HL-60/S4 treated with phorbol 12-myristate 13-acetate at 8.2 ng/mL for 4 days and 3 days (cell line): ENCODE results near the gene HARS1.
"Not testable (repeated sequence)": the region's sequence is repeated elsewhere in the genome, so short reads cannot be mapped to it uniquely, and the experiment has no call there.

ENCODE experiments used
- in situ Hi-C: fragments of 300-500 bp; cut with MboI; formaldehyde crosslinking; loops from 2 replicates; pipeline ENCODE4 v1.15.0; 2022; ENCODE audit warnings: low sequenced_read_pairs

Gene HARS1

DNA sequence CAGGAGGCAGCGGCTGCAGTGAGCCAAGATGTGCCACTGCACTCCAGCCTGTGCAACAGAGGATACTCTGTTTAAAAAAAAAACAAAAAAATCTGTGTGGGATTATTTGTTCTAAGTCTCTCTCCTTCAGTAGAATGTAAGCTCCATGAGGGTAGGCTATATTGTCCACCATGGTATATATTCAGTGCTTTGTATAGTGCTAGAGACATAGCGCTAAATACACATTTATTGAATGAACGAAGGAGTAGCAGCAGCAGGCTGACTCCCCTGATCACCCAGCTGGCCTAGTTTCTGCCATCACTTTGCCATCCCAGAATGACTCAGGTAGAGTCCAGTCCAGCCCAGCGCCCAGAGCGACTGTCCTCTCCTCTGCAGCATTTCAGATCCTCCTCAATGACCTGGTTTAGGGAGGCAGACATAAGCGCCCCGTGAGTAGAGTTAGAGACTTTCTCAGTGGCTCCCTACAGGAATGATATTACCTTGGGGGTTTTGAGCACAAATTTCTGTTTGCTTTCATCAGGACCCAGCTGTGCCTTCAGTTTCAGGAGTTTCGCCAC is 716 bp downstream of the HARS1 start:
- in situ Hi-C loops: no loop called here

DNA sequence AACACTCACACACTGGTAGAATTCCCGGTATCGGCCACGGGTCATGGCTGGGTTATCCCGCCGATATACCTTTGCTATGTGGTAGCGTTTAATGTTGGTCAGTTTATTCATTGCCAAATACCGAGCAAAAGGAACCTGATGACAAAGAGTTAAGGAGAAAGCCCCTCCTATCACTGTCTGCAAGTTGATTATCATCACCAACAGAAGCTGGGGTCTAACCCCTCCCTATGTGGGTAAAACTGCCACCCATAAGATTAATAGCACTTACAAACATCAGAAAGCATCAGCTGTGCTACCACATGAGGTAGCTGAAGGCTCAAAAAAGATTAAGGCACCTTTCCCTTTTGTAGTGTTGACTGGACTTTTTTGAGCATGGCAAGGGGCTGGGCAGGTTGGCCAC is 12.2 kb downstream of the HARS1 start:
- in situ Hi-C loops: no loop called here

DNA sequence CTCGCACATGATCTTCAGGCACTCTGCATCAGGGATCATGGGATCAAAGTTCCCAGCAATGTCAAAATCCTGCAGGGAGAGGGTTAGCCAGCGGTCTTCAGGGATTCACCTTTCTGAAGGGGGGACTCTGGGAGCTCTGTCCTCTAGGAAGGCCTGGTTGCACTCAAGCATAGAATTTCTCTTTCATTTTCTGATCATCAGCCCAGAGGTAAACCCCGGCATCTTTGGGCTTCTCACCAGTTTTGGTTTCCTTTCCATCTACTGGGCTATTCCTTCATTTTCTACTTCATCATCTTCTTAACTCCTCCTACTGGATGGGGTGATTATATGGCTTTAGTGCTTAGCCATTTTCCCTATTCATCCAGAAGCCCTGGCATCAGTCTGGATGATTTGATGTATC is 13.2 kb downstream of the HARS1 start:
- in situ Hi-C loops: no loop called here

DNA sequence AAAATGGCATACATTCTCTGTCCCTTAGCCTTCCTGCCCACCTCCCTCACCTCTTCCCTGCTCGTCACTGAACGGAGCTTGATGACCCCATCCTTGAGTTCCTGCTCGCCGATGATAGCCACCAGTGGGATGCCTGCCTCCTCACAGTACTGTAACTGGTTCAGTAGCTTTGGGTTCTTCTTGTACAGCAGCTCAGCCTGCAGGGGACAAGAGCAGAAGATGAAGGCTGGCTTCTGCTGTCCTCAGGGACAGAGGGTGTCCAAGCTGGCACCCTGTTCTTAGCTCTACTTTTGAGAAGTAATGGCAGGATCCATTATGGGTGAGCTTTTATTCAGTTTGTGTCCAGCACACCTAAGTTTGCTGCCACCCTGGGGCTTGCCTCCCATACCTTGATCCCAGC is 16.5 kb downstream of the HARS1 start:
- in situ Hi-C loops: no loop called here

DNA sequence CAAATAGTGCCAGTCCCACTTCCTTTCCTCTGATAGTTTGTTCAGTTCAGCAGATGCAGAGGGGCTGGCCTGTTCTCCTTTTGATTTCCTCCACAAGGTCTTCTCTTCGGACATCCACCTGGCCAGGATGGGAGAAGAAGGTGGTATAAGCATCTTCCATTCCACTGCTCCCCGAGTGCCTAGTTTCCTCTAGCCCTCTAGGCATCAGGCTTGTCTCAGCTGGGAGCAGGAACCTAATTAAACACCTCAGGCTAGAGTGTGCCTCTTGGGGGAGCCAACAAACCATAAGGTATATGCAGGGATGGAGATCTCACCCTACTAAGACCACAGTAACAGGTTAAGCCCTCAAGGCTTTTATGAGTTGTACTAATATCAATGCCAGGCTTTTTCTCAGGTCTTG is 17.0 kb downstream of the HARS1 start:
- in situ Hi-C loops: no loop called here

DNA sequence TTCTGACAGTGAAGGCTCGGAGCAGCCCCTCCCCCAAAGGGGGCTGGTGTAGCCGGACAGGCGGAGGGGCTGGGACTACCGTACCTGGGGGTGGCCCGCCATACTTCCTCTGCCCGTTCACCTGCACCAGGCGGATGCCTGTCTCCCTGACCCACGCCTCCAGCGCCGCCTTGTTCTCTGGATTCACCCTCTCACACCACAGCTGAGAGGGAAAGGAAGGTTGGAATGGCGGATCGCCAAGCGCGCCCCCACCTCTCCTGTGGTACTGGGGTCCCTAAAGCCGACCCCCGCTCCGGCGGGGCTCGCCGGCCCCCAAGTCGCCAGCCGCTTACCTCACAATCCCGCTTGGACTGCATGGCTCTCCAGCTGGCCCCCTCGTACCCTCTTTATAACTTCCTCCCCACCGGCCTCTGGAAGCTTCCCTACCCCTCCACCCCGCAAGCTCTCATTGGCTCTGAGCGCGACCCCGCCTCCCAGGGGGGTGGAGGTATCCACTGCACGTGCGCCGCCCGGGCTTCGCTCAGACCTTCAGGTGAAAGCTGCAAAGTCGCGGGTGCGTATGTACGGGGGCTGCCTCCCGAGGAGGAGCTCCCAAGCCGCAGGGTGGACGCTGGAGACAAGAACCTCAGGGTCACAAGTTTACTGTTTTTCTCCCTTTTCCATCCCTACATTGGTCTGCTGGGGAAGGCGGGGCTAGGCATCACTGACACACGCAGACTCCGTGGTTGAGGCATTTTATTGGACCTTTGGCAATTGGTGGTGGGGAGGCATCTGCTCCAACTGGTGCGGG is 17.8 kb downstream of the HARS1 start, which contains the start of gene DND1:
DND1 (minus strand) TSS at position 390 of the 790 bp plus-strand sequence; CDS start at position 356, 34 bp downstream.
- in situ Hi-C loops: no loop called here

DNA sequence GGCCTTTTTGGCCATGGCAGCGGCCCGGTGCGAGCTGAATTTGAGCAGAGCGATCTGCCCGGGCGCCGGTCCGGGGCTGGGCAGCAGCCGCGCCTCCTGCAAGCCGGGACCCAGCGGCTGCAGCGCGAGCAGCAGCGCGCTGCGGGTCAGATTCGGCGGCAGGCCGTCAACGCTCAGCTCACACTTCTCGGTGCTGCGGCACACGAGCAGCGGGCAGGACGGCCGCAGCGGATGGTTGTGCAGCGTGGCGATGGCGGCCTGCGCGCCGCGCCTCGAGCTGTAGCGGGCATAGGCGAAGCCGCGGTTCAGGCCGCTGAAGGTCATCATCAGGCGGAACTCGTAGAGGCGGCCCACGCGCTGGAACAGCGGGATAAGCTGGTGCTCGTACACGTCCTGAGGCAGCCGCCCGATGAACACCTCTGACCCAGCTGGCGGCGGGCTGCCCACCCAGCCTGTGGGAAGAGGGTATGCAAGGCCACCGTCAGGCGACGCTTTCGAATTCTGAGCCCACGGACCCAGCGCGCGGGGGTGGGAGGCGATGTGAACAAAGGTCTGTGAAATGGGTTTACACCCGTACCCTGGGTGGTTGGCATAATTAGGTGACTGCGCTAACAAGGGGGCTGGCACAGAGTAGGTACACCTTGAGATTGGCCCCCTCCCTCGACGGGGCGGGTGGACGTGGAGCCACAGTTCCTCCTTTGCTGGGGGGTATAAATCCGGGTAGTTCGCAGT is 18.5 kb downstream of the HARS1 start:
- in situ Hi-C loops: no loop called here

DNA sequence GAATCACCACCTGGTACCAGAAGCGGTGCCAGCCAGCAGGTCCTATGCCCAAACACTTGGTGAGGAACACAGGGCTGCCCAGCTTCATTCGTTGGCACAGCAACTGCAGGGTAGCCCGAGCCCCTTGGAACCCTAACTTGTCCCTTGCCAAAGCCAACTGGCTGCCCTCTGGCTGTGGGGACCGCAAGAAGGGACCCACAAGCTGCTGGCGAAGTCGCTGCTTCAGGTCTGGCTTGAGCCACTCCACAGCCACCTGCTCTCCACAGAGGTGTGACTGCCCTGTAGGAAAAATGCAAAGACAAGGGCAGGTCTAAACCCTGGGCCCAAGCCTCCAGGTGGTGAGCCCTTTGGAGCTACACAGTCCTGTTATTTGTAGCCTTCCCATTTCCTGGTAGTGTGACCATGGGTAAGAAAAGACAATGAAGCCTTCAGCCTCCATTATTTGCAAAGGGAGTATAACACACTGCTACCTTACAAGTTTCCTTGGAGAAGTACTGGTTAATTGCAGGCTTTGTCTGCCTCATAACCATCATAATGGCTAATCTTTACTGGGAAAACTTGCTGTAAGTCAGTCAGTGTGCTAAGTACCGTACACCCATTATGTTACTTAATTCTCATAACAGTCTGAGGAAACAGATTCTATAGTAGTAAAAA is 19.6 kb downstream of the HARS1 start:
- in situ Hi-C loops: no loop called here

DNA sequence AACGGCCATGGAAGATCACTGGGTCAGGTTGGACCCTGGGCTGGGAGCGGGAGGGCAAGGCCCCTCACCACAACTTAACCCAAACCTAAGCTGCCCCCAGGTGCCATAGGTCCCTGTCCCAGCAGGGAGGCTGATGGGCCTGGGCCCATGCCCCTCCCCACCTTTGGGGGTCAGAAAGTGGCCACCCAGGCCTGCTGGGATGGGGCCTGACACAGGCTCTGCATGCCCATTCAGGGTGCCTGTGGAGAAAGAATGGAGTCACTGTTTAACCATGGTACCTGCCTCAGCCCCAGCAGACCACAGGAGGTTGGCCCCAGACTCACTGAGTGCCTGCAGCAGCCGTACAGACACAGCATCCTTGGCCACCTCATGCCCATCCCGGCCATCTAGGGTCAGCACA is 20.1 kb downstream of the HARS1 start:
- in situ Hi-C loops: not testable (repeated sequence)

DNA sequence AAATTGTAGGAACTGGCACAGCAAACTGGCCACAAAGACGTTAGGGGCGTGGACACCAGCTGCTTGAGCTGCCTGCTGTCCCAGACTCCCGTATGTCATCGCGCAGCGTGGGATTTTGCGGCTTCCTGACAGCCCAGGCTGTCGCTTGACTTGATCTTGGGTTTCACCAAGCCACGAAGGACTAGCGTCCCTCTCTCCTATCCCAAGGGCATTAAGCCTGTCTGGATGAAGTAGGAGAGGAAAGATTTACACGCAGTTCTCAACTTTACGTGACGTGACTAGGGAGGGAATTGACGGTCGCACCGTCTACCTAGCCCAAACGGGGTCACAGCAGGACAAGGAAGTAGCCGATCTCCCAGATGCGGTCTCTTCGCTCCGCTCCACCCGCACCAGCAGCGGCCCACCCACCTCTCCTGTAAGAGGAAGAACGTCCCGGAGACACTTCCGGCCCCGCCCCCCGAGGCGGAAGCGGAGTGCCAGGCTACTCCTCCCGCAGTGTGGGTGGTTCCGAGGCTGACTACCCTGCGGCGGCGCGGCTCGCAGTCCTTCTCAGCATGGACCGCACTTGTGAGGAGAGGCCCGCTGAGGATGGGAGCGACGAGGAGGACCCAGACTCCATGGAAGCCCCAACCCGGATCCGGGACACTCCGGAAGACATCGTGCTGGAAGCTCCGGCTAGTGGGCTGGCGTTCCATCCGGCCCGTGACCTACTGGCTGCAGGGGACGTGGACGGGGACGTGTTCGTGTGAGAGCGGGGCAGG is 26.6 kb downstream of the HARS1 start, which contains the start of gene WDR55:
WDR55 (plus strand) TSS at position 546 of the 761 bp plus-strand sequence; CDS start at position 555, 9 bp downstream.
- in situ Hi-C loops: no loop called here

DNA sequence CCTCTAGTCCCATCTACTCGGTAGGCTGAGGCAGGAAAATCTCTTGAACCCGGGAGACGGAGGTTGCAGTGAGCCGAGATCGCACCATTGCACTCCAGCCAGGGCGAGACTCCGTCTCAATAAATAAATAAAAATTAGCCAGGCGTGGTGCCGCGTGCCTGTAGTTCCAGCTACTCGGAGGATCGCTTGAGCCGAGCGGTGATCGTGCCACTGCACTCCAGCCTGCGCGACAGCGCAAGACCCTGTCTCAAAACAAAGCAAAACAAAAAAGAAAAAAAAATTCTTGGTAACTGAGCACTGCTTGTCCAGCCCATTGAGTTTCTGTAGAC is 27.2 kb downstream of the HARS1 start:
- in situ Hi-C loops: no loop called here

DNA sequence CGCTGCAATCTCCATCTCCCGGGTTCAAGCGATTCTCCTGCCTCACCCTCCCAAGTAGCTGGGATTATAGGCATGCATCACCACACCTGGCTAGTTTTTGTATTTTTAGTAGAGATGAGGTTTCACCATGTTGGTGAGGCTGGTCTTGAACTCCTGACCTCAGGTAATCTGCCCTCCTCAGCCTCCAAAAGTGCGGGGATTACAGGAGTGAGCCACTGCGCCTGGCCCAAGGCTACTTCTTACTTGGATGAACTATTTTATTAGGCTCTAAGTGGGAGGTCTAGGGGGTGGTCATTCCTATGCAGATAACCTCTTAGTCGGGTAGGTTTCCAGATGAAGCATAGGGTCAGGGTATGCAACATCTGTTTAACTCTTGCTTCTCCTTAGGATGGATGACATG is 30.8 kb downstream of the HARS1 start:
- in situ Hi-C loops: not testable (repeated sequence)

DNA sequence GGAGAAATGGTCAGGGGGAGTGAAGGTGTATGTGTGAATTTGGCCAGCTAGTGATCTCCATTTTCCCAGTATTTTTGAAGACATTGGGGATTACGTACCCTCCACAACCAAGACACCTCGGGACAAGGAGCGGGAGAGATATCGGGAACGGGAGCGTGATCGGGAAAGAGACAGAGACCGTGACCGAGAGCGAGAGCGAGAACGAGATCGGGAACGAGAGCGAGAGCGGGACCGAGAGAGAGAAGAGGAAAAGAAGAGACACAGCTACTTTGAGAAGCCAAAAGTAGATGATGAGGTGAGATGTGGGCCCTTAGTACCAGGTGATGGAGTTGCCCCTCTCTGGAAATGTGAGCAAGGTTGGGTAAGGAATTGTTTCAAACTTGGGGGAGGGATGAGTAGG is 32.3 kb downstream of the HARS1 start:
- in situ Hi-C loops: no loop called here

DNA sequence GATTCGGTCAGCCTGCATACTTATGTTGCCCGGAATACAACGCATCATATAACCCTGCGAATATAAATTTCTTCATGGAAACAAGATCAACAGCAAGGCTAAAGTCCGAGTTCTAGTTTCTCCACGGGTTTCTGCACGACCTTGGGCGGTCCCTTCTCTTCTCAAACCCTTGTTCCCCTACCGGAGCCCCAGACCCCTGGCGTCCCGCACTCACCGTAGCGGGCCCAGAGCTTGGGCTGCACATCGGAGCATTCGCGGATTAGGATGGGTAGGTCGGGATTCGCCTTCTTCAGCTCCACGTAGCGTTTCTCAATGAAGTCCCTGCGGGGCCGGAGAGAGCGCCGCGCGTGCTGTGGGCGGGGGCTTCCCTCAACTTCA is 44.1 kb downstream of the HARS1 start:
- in situ Hi-C loops: no loop called here

DNA sequence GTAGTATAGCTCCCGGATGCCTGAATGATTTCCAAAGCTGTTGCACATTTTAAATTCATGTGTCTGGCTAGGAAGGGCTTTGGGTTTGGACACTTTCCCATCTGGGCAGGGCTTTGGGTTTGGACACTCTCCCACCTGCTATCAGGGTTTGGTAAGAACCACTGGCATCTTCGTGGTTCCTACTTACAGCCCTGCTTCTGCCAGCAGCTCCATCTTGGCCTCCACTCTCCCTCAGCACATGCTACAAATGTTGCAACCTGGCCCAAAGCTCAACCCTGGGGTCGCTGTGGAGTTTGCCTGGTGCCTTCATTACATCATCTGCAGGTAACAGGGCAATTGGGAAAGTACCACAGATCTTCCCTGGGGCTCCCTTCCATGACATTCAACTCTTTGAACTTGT is 48.5 kb downstream of the HARS1 start:
- in situ Hi-C loops: no loop called here

DNA sequence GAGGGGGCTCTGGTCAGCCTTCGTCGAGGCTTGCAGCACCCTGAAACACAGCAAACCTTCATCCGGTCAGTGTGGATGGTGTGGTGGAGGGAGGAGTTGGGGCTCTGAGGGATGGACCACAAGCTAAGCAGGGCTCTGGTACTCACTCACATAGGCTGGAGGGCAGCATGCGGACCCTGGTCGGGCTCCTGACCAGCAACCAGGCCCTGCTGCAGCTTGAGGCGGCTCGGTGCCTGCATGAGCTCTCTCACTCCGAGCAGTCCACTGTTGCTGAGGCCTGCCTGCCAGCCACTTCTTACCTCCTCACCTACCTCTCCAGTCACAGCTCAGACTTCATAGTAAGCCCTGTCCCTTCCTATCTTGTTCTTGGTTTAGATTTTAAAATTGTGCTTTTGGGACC is 49.5 kb downstream of the HARS1 start:
- in situ Hi-C loops: no loop called here

DNA sequence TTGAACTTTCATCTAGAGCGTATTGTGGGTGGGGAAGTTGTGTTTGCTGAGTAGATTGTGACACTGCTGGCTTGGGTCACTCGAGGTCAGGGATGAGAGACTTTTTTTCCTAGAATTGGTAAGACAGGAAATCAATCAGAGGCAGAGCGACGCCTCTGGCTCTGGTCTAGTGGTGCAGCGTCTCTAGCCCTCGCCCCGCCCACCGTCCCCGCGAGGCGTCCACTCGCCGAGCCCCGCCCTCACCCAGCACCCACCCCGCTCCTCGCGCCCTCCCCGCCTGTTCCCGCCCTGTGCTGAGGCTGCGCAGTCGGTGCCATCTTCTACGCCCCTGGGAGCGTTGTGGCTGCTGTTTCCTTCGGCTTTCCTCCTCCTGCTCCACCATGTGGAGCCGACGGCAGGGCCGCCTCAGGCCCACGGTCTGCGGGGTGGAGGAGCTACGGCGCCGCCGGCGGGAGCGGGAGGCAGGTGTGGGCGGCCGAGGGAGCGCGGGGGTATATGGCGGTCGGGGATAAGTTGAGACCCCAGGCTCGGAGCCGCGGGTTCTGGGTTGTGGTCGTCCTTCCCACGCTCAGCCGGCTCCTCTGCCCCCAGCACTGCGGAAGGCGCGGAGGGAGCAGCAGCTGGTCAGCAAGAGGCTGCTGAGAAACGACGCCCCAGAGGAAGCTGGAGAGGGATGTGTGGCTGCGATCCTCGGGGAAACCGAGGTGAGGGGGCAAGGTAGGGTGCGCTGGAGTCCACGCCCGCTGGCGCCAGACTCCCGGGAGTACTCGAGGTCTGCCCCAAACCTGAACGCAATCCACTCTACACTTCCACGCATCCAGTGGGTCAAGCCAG is 51.8 kb downstream of the HARS1 start, which contains the start of gene TMCO6:
TMCO6 (plus strand) TSS at position 304 of the 834 bp plus-strand sequence; CDS start at position 381, 77 bp downstream.
- in situ Hi-C loops: no loop called here

DNA sequence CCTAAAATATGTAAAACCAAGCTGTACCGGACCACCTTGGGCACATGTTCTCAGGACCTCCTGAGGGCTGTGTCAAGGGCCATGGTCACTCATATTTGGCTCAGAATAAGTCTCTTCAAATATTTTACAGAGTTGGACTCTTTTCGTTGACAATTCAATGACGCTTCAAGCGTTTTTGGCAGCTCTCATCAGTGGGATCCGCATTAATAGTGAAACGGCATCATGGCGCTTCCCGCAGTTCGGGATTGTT is 52.3 kb downstream of the HARS1 start:
- in situ Hi-C loops: not testable (repeated sequence)

DNA sequence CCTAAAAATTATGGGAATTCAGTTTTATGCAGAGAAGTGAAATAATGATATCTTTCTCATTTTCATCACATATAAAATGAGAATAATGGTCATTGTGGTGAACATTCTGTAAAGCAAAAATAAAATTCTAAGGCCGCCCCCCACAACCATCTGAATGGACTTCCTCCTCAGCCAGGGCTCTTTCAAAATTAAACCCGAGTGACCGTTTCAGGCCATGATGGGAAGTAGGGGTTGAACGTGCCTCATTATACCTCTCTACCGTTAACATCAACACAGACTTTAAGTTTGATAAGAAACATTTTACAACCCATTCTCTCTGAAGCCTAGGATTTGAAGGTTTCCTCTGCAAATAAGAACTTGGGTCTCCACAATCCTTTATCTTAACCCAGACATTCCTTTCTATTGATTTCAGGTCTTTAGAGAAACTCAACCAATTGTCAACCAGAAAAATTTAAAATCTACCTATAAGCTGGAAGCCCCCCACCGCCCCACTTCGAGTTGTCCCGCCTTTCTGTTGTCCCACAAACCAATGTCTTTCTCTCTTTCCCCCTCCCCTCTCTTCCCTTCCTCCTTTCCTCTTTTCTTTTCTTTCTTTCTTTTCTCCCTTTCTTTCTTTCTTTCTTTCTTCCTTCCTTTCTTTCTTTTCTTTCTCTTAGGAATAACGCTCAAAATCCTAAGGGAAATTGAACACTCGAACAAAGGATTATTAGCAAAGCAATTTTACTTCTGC is 53.6 kb downstream of the HARS1 start:
- in situ Hi-C loops: no loop called here
